WTC11 (cell line): ENCODE measurements around the gene CDR2.

Experiments
- ATF6 ChIP-seq: sonication (generic); formaldehyde crosslinking; IDR thresholded peaks from 2 replicates; pipeline ENCODE4 v1.8.1; 2023; ENCODE audit warnings: mild to moderate bottlenecking, missing genetic modification reagents
- E2F4 ChIP-seq: sonication (generic); formaldehyde crosslinking; IDR thresholded peaks from 2 replicates; pipeline ENCODE4 v1.8.1; 2022; ENCODE audit warnings: low read depth, mild to moderate bottlenecking, moderate library complexity, missing genetic modification reagents, borderline replicate concordance
- ELF4 ChIP-seq: sonication (generic); formaldehyde crosslinking; IDR thresholded peaks from 2 replicates; pipeline ENCODE4 v1.8.1; 2022; ENCODE audit warnings: low read depth, mild to moderate bottlenecking, moderate library complexity, missing genetic modification reagents
- GRHL2 ChIP-seq: fragments of 250-450 bp; sonication (Bioruptor Pico); IDR thresholded peaks from 2 replicates; pipeline ENCODE4 v1.8.0; 2022; ENCODE audit warnings: mild to moderate bottlenecking, moderate library complexity; ENCODE audit not compliant: insufficient replicate concordance, severe bottlenecking
- HMGXB4 ChIP-seq: sonication (generic); formaldehyde crosslinking; IDR thresholded peaks from 2 replicates; pipeline ENCODE4 v1.8.1; 2023; ENCODE audit warnings: mild to moderate bottlenecking, moderate library complexity, missing genetic modification reagents
- MAX ChIP-seq: sonication (generic); formaldehyde crosslinking; IDR thresholded peaks from 2 replicates; pipeline ENCODE4 v1.8.0; 2022; ENCODE audit warnings: mild to moderate bottlenecking, missing genetic modification reagents
- ZBTB21 ChIP-seq: sonication (generic); formaldehyde crosslinking; IDR thresholded peaks from 2 replicates; pipeline ENCODE4 v1.8.1; 2023; ENCODE audit warnings: mild to moderate bottlenecking, missing genetic modification reagents, borderline replicate concordance

- no peak for TF ChIP-seq MAX
- TF ChIP-seq ELF4 (CRISPR knock-in tag), result no peak
- TF ChIP-seq ATF6, result no peak
- no peak for TF ChIP-seq ZBTB21 (CRISPR knock-in tag)
- TF ChIP-seq GRHL2 (CRISPR knock-in tag), result no peak
- no peak for TF ChIP-seq HMGXB4 (CRISPR knock-in tag)
- TF ChIP-seq E2F4 (CRISPR knock-in tag), result no peak
Observed at GRCh38 chr16:22317625-22318024, 56.8 kb downstream of the CDR2 start.
